Medulla oblongata (tissue), 1 donor: ENCODE results near the gene ARPC5L.
"Not testable (repeated sequence)": the region's sequence is repeated elsewhere in the genome, so short reads cannot be mapped to it uniquely, and the experiment has no call there.

Experiments
- DNase-seq: peaks from one replicate; pipeline ENCODE4 v3.0.0-alpha.2; 2015; ENCODE audit errors: extremely low spot score

The ARPC5L gene

GRCh38 chr9:124861342-124862229 is at the start of gene ARPC5L, which contains the start of gene RPL35:
ARPC5L (plus strand) TSS chr9:124862130; CDS start chr9:124869291, 7,161 bp downstream.
RPL35 (minus strand) TSS chr9:124861957; CDS start chr9:124861912, 45 bp downstream.
- DNase-seq = peak; percentile 96

GRCh38 chr9:124812441-124812876 is 49.5 kb upstream of the ARPC5L start:
- DNase-seq = no peak

- no peak for DNase-seq
These were observed 48.9 kb upstream of the ARPC5L start for GRCh38 chr9:124813041-124813440.

GRCh38 chr9:124813501-124814163 is 48.3 kb upstream of the ARPC5L start:
- no peak for DNase-seq

- no peak for DNase-seq
These were observed 47.8 kb upstream of the ARPC5L start for GRCh38 chr9:124814164-124814535.

- DNase-seq = no peak
These were observed 46.3 kb upstream of the ARPC5L start for GRCh38 chr9:124815601-124816000.

GRCh38 chr9:124818431-124819281 is 43.3 kb upstream of the ARPC5L start:
- no peak for DNase-seq

- no peak for DNase-seq
These were observed 41.0 kb upstream of the ARPC5L start for GRCh38 chr9:124820698-124821623.

GRCh38 chr9:124828489-124829333 is 33.2 kb upstream of the ARPC5L start:
- no peak for DNase-seq

- no peak for DNase-seq
These were observed 32.6 kb upstream of the ARPC5L start for GRCh38 chr9:124829334-124829669.

- DNase-seq = no peak
These were observed 31.3 kb upstream of the ARPC5L start for GRCh38 chr9:124830593-124830992.

- no peak for DNase-seq
These were observed 30.1 kb upstream of the ARPC5L start for GRCh38 chr9:124831642-124832364.

- DNase-seq = no peak
These were observed 27.3 kb upstream of the ARPC5L start for GRCh38 chr9:124834591-124834990.

- DNase-seq = no peak
These were observed 26.8 kb upstream of the ARPC5L start for GRCh38 chr9:124835026-124835557.

GRCh38 chr9:124838132-124838531 is 23.8 kb upstream of the ARPC5L start:
- DNase-seq = not testable (repeated sequence)

GRCh38 chr9:124838567-124839275 is 23.2 kb upstream of the ARPC5L start:
- DNase-seq = not testable (repeated sequence)

GRCh38 chr9:124839612-124840299 is 22.2 kb upstream of the ARPC5L start:
- DNase-seq = no peak
